NCI-H187 (cell line): ENCODE data around the gene NRXN3.

ENCODE experiments used
- DNase-seq, 2 experiments: peaks; one replicate each; lab custom pipeline; 2025; lab: John Stamatoyannopoulos, UW

Gene NRXN3

GRCh38 chr14:78927261-78927660 is 757.1 kb downstream of the NRXN3 start:
- no peak for DNase-seq

GRCh38 chr14:78933166-78933565 is 763.0 kb downstream of the NRXN3 start:
- no peak for DNase-seq

GRCh38 chr14:78933948-78934524 is 763.9 kb downstream of the NRXN3 start:
- no peak for DNase-seq

GRCh38 chr14:78946949-78947348 is 776.8 kb downstream of the NRXN3 start:
- DNase-seq, result no peak

GRCh38 chr14:78947681-78948080 is 777.5 kb downstream of the NRXN3 start:
- DNase-seq, result no peak

GRCh38 chr14:78950649-78951048 is 780.5 kb downstream of the NRXN3 start:
- DNase-seq, result no peak

- no peak for DNase-seq
Observed at GRCh38 chr14:78951602-78952001, 781.4 kb downstream of the NRXN3 start.

GRCh38 chr14:78959674-78960264 is 789.6 kb downstream of the NRXN3 start:
- DNase-seq, result peak in 1 of 2 experiments; percentile 47

GRCh38 chr14:78967111-78967809 is 797.1 kb downstream of the NRXN3 start:
- no peak for DNase-seq

GRCh38 chr14:78968265-78968664 is 798.1 kb downstream of the NRXN3 start:
- no peak for DNase-seq

GRCh38 chr14:78970677-78971076 is 800.5 kb downstream of the NRXN3 start:
- peak; percentile 79 to 81 for DNase-seq

- no peak for DNase-seq
Observed at GRCh38 chr14:78972440-78972839, 802.3 kb downstream of the NRXN3 start.

GRCh38 chr14:78974691-78975090 is 804.5 kb downstream of the NRXN3 start:
- DNase-seq, result no peak

GRCh38 chr14:78975734-78976133 is 805.6 kb downstream of the NRXN3 start:
- no peak for DNase-seq

- DNase-seq, result no peak
Observed at GRCh38 chr14:78978896-78979295, 808.7 kb downstream of the NRXN3 start.

- no peak for DNase-seq
Observed at GRCh38 chr14:78982551-78982950, 812.4 kb downstream of the NRXN3 start.

GRCh38 chr14:78983126-78983525 is 813.0 kb downstream of the NRXN3 start:
- DNase-seq, result no peak

GRCh38 chr14:78985668-78986381 is 815.7 kb downstream of the NRXN3 start:
- DNase-seq, result no peak

GRCh38 chr14:78986989-78987388 is 816.8 kb downstream of the NRXN3 start:
- no peak for DNase-seq

- DNase-seq, result no peak
Observed at GRCh38 chr14:78989221-78989620, 819.0 kb downstream of the NRXN3 start.

GRCh38 chr14:78992867-78993266 is 822.7 kb downstream of the NRXN3 start:
- DNase-seq, result no peak

- DNase-seq, result peak in 1 of 2 experiments; percentile 8
Observed at GRCh38 chr14:78997811-78998210, 827.6 kb downstream of the NRXN3 start.

- no peak for DNase-seq
Observed at GRCh38 chr14:79009286-79009685, 839.1 kb downstream of the NRXN3 start.
